VCaP (cell line): ENCODE data around the gene MAP3K3.

Experiments
- H3K27ac ChIP-seq: fragments of 450-650 bp; 2 replicates; pipeline ENCODE4 v1.5.1; 2017
- CTCF ChIP-seq: fragments of 450-650 bp; conservative IDR thresholded peaks from 2 replicates; pipeline ENCODE4 v1.5.1; 2017; ENCODE audit warnings: mild to moderate bottlenecking, moderate library complexity

The MAP3K3 gene

GRCh38 chr17:63621684-63622573, at the start of gene MAP3K3:
Gene MAP3K3 (plus strand): TSS chr17:63622417. CDS start chr17:63622760, 343 bp downstream.
- peak; percentile 6; the same call in 1 of the 2 replicates for TF ChIP-seq CTCF
- peak within 1 kb of the TSS; percentile 88 for H3K27ac ChIP-seq

- peak; percentile 77 for TF ChIP-seq CTCF
- no peak overlapping the region for H3K27ac ChIP-seq
Measured at GRCh38 chr17:63573634-63574033, 48.6 kb upstream of the MAP3K3 start.

- no peak for TF ChIP-seq CTCF
- peak overlapping the region; percentile 3; the same call in 1 of the 2 replicates for H3K27ac ChIP-seq
Measured at GRCh38 chr17:63578027-63578768, 44.0 kb upstream of the MAP3K3 start.

- no peak for TF ChIP-seq CTCF
- peak overlapping the region; percentile 3; the same call in 1 of the 2 replicates for H3K27ac ChIP-seq
Measured at GRCh38 chr17:63578769-63579111, 43.5 kb upstream of the MAP3K3 start.

GRCh38 chr17:63579633-63580032, 42.6 kb upstream of the MAP3K3 start:
- H3K27ac ChIP-seq = no peak overlapping the region
- no peak for TF ChIP-seq CTCF

GRCh38 chr17:63587770-63588169, 34.4 kb upstream of the MAP3K3 start:
- TF ChIP-seq CTCF = no peak
- no peak overlapping the region for H3K27ac ChIP-seq

- no peak for TF ChIP-seq CTCF
- no peak overlapping the region for H3K27ac ChIP-seq
Measured at GRCh38 chr17:63588797-63589196, 33.4 kb upstream of the MAP3K3 start.
